Measurements from ENCODE around the gene NOG. TPM values are rescaled to one million over a fixed set of nuclear protein-coding genes. Genes with fewer than 3 reads are reported as not detected.

NOG gene
- total and polyA plus RNA-seq, 10 of the 15 experiments (the other 5 are each of a cell fraction or from before 2014, with no cell fraction given) = 0.10 TPM; not detected in 9

- BruUV-seq (replicated peaks) = no TSS peak
- intact Hi-C loops (cut with micrococcal nuclease; ENCODE audit: unreplicated experiment) (no loop called here), in situ Hi-C loops (cut with MboI) (no loop called here)
- Histone ChIP-seq H2AFZ (ENCODE audit: control insufficient read depth, low read depth, low read length) (no peak overlapping the region), H3K4me1 (ENCODE audit: control insufficient read depth, insufficient read depth, low read length) (no peaks in the 10 kb centered on the region), H3K36me3 (ENCODE audit: control insufficient read depth in 2 of 2, insufficient read depth in 2 of 2, low read length in 1 of 2) (no peaks in the 10 kb centered on the region), H4K20me1 (ENCODE audit: control insufficient read depth, insufficient read depth) (no peaks in the 10 kb centered on the region), H3K9me3 (replicated peaks; ENCODE audit: control insufficient read depth, insufficient read depth, low read length) (no peaks in the 10 kb centered on the region), H3K27ac (ENCODE audit: control insufficient read depth, insufficient read depth) (no peak overlapping the region), H3K79me2 (ENCODE audit: control insufficient read depth, insufficient read depth, low read length) (no peaks in the 10 kb centered on the region), H3K4me3 (no peak overlapping the region), H3K4me2 (ENCODE audit: control insufficient read depth, insufficient read depth) (no peak overlapping the region), H3K9ac (ENCODE audit: control insufficient read depth, insufficient read depth, low read length) (no peak overlapping the region), H3K27me3 (replicated peaks in 1 of 2; ENCODE audit: control insufficient read depth in 2 of 2, insufficient read depth in 2 of 2, low read length in 1 of 2) (no peaks in the 10 kb centered on the region; a peak in 1 of 4 replicates)
- FAIRE-seq (no peak), DNase-seq (ENCODE audit: low read depth, low spot score) (no peak), ATAC-seq (no peak)
- WGBS (ENCODE audit: insufficient coverage, insufficient replicate concordance, low lambda C conversion rate, missing lambda C conversion rate) = 0% methylated on average over 2 of the region's 2 CpGs
- ChIA-PET RAD21 (ENCODE audit: unreplicated experiment) (no interaction called here), CTCF (no interaction called here), SMC1A (ENCODE audit: uncharacterized antibody, unreplicated experiment) (no interaction called here), POLR2A (no interaction called here)
- TF ChIP-seq MXI1 (IDR thresholded peaks at IDR 0.05; ENCODE audit: low read depth, low read length) = no peak
- TF ChIP-seq BMI1 (IDR thresholded peaks at IDR 0.05; ENCODE audit: borderline replicate concordance) = no peak
Observed at GRCh38 chr17:56624309-56624708, 30.8 kb downstream of the NOG start.

- no peak for DNase-seq (ENCODE audit: low read depth, low spot score)
- no peak for TF ChIP-seq MTA2 (IDR thresholded peaks at IDR 0.05; ENCODE audit: low read depth)
- TF ChIP-seq BHLHE40 (IDR thresholded peaks at IDR 0.05; ENCODE audit: borderline replicate concordance in 1 of 2, low read depth in 2 of 2, low read length in 1 of 2) = no peak
- no peak for TF ChIP-seq ELK1 (IDR thresholded peaks at IDR 0.05; ENCODE audit: low read depth, low read length)
- no peak for TF ChIP-seq E2F4 (IDR thresholded peaks at IDR 0.05; ENCODE audit: low read depth, low read length)
- TF ChIP-seq CUX1 (IDR thresholded peaks at IDR 0.05; ENCODE audit: insufficient replicate concordance, low read depth, low read length) = no peak
- TF ChIP-seq ATF7 (IDR thresholded peaks at IDR 0.05; ENCODE audit: low read depth) = no peak
Observed at GRCh38 chr17:56624912-56625311, 31.4 kb downstream of the NOG start.

More at GRCh38 chr17:56624912-56625311, 31.4 kb downstream of the NOG start:
- no peaks in the 10 kb centered on the region for H3K4me1 ChIP-seq (ENCODE audit: control insufficient read depth, insufficient read depth, low read length)
- WGBS (ENCODE audit: insufficient coverage, insufficient replicate concordance, low lambda C conversion rate, missing lambda C conversion rate) = 21% methylated on average over 4 of the region's 4 CpGs
- no peaks in the 10 kb centered on the region for H3K9me3 ChIP-seq (replicated peaks; ENCODE audit: control insufficient read depth, insufficient read depth, low read length)
- FAIRE-seq = no peak
- RAD21 ChIA-PET (ENCODE audit: unreplicated experiment) = no interaction called here
- POLR2A ChIA-PET = no interaction called here
- no peak overlapping the region for H3K27ac ChIP-seq (ENCODE audit: control insufficient read depth, insufficient read depth)
- no peaks in the 10 kb centered on the region for H4K20me1 ChIP-seq (ENCODE audit: control insufficient read depth, insufficient read depth)
- SMC1A ChIA-PET (ENCODE audit: uncharacterized antibody, unreplicated experiment) = no interaction called here
- no peak for ATAC-seq
- H3K9ac ChIP-seq (ENCODE audit: control insufficient read depth, insufficient read depth, low read length) = no peak overlapping the region
- peaks cover 0 to 3% of the 10 kb centered on the region in 2 experiments; a peak in 2 of 4 replicates for H3K27me3 ChIP-seq (replicated peaks in 1 of 2; ENCODE audit: control insufficient read depth in 2 of 2, insufficient read depth in 2 of 2, low read length in 1 of 2)
- H3K4me3 ChIP-seq = no peak overlapping the region
- in situ Hi-C loops (cut with MboI) = no loop called here
- CTCF ChIA-PET = no interaction called here
- H3K36me3 ChIP-seq (ENCODE audit: control insufficient read depth in 2 of 2, insufficient read depth in 2 of 2, low read length in 1 of 2) = no peaks in the 10 kb centered on the region
- H3K4me2 ChIP-seq (ENCODE audit: control insufficient read depth, insufficient read depth) = no peak overlapping the region
- H3K79me2 ChIP-seq (ENCODE audit: control insufficient read depth, insufficient read depth, low read length) = no peaks in the 10 kb centered on the region
- no TSS peak for BruUV-seq (replicated peaks)
- H2AFZ ChIP-seq (ENCODE audit: control insufficient read depth, low read depth, low read length) = no peak overlapping the region
- intact Hi-C loops (cut with micrococcal nuclease; ENCODE audit: unreplicated experiment) = no loop called here
